GM12891 (cell line): ENCODE data around the gene PTPN2.

ENCODE experiments used
- DNase-seq: peaks from one replicate; pipeline ENCODE4 v3.0.0; 2011; ENCODE audit warnings: low spot score; ENCODE audit not compliant: insufficient read length
- FAIRE-seq: peaks from 2 replicates; lab custom pipeline; 2011; peaks lifted over from hg19 to GRCh38; lab: Jason Lieb, UNC
- PAX5 ChIP-seq: IDR thresholded peaks from 2 replicates; pipeline ENCODE4 v1.6.1; 2011; ENCODE audit warnings: low read length, moderate library complexity, mild to moderate bottlenecking; ENCODE audit not compliant: insufficient read depth, severe bottlenecking
- POLR2A ChIP-seq: IDR thresholded peaks from 2 replicates; pipeline ENCODE4 v1.6.1; 2011; ENCODE audit warnings: low read depth, low read length, control low read depth
- POLR2AphosphoS5 ChIP-seq: IDR thresholded peaks from 2 replicates; pipeline ENCODE4 v1.6.1; 2011; ENCODE audit warnings: low read depth, low read length, control low read depth
- POU2F2 ChIP-seq: IDR thresholded peaks from 2 replicates; pipeline ENCODE4 v1.6.1; 2011; ENCODE audit warnings: low read depth, mild to moderate bottlenecking, control low read depth, low read length, moderate library complexity
- SPI1 ChIP-seq: IDR thresholded peaks from 2 replicates; pipeline ENCODE4 v1.6.1; 2011; ENCODE audit warnings: low read depth, low read length, control low read depth
- TAF1 ChIP-seq: IDR thresholded peaks from 2 replicates; pipeline ENCODE4 v1.6.1; 2011; ENCODE audit warnings: low read depth, low read length, control low read depth

The PTPN2 gene

GRCh38 chr18:12844391-12844790 lies 39.6 kb downstream of the PTPN2 start:
- FAIRE-seq: no peak
- no peak for TF ChIP-seq PAX5
- TF ChIP-seq POLR2AphosphoS5: no peak
- no peak for TF ChIP-seq TAF1
- no peak for TF ChIP-seq POLR2A
- TF ChIP-seq SPI1: no peak
- no peak for TF ChIP-seq POU2F2

DNA sequence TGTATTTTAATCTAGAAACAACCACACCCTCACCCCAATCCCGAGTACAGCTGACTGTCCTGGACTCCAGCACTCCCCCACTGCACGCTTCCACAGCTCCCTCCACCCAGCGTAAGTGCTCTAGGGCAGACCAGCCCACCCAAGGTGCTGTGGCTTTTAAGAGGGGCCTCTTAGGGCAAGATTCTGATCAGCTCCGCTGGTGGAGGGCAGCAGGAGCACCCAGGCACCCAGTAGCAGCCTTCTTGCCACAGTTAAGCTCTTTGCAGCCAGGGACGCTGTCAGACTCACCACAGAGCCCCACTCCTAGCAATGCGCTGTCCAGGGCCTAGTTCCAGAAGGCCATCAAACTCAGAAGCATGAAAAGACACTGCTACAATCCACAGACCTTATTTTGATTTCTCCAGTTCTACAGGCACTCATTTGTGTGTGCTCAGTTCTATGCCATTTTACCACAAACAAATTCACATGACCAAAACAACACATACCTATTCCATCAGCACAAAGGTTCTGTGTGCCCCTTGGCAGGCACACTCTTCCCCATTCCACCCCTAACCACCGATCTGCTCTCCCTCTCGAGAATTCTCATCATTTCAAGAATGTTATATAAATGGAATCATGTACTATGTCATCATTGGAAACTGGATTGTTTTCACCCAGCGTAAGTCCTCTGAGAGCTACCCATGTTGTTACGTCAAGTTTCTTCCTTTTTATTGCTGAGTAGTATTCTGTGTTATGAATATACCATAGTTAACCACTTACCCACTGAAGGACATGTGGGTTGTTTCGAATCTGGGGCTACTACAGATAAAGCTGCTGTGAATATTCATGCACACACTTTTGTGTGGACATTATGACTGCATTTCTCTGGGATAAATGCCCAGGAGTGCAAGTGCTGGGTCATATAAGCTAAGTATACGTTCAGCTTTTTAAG lies 40.4 kb downstream of the PTPN2 start:
- no peak for TF ChIP-seq TAF1
- FAIRE-seq (no peak), DNase-seq (no peak)

More at GRCh38 chr18:12844391-12844790, 39.6 kb downstream of the PTPN2 start:
- DNase-seq: no peak

DNA sequence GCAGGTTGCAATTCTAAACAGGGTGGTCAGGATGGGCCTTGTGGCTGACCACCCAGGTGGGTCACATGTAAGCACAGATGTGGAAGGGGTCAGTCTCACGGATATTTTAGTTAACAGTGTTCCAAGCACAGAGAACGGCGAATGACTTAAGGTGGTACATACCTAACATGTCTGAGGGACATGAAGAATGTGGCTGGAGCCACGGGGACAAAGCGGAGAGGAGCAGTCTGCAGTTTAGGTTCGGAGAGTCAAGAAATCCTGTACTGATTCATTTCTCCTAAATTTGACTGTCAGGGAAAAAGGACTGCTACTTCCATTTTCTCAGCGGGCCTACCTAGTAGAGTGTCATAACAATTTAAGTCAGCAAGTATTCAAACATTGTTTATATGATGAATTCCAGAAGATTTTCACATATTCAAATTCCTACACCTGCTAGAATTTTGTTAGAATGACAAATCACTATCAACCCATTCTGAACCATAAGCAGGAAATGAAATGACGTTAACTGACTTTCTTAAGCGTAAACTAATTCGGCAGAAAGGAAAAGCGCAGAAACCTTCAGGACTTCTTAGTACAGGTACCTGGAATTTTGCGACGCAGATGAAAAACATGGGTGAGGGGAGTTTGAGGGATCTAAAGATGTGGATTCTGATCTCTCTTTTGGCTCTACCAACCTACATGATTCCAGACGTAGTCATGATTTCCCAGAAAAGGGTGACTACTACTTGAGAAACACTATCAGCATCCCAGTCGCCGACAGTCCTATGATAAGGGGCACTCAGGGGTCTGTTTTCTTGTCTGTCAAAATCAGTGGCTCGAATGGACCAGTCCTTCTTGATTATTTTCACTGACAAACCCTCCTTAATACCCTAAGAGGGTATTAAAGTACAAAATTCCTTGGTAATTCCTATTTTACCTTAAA lies 41.3 kb downstream of the PTPN2 start:
- DNase-seq (no peak), FAIRE-seq (peak; percentile 20)
- TF ChIP-seq POLR2A (no peak), TAF1 (no peak), PAX5 (no peak), POU2F2 (no peak), SPI1 (no peak), POLR2AphosphoS5 (no peak)

GRCh38 chr18:12841070-12841469 lies 43.0 kb downstream of the PTPN2 start:
- FAIRE-seq (no peak), DNase-seq (no peak)
- TF ChIP-seq TAF1: no peak
- no peak for TF ChIP-seq SPI1
- TF ChIP-seq POLR2A: no peak
- TF ChIP-seq POLR2AphosphoS5: no peak

DNA sequence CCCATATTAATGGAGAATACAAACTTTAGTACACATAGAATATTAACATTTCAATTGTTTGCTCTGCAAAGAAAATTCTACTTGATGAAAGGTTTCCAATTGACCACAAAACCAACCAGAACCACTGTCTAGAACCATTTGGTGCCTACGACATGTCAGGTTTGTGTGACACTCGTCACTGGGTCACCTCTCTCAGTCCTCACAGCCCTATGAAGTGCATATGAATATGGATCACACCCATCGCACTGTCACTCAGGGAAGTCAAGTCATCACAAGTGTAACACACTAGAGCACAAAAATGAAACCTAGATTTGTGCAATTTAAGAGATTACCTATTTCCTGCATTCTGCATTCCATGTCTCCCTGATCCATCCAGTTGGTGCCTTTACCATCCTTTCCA lies 43.7 kb downstream of the PTPN2 start:
- DNase-seq (no peak), FAIRE-seq (no peak)
- TF ChIP-seq TAF1 (no peak), SPI1 (no peak), POU2F2 (no peak), POLR2A (no peak), PAX5 (no peak), POLR2AphosphoS5 (no peak)

DNA sequence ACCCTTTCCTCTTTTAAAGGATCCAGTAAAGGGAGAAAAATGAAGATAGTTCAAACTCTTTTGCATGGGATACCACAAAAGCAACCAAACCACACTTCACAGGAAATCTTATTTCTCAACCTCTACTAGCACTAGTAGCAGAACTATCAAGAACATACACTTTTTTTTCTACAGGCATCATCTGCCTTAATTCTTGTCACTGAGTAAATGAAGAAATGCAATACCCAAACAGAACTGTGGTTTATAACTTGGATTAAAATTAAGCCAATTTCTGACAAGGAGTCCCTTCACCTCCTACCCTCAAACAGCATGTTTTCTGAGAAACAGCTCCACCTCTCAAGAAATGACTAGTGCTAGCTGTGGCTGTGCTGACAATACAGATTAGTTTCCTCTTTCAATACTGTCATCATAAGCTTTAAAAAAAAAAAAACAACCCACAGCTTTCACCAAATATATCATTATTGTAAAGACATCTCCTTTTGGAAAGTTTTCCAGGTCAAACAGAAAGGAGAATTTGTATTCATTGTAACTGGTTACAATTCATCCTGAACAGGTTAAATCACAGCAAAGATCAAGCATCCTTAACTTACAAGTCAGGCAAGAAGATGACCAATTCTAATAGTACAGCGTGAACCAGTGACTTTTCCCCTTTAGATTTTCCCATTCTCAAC lies 44.4 kb downstream of the PTPN2 start:
- peak; percentile 82 for FAIRE-seq

GRCh38 chr18:12839057-12839525 lies 44.9 kb downstream of the PTPN2 start:
- TF ChIP-seq POLR2AphosphoS5: no peak
- TF ChIP-seq SPI1: peak; percentile 86
- no peak for DNase-seq
- FAIRE-seq: no peak

More for the DNA sequence above, 44.4 kb downstream of the PTPN2 start:
- TF ChIP-seq POU2F2: no peak
- TF ChIP-seq TAF1: no peak
- TF ChIP-seq PAX5: no peak
- TF ChIP-seq POLR2A: no peak
- TF ChIP-seq POLR2AphosphoS5: no peak
- TF ChIP-seq SPI1: no peak
- no peak for DNase-seq

- FAIRE-seq (peak; percentile 77), DNase-seq (no peak)
- TF ChIP-seq SPI1 (no peak), POLR2A (no peak), POU2F2 (no peak), POLR2AphosphoS5 (no peak), TAF1 (no peak), PAX5 (no peak)
Measured at GRCh38 chr18:12838178-12838634, 45.8 kb downstream of the PTPN2 start.

DNA sequence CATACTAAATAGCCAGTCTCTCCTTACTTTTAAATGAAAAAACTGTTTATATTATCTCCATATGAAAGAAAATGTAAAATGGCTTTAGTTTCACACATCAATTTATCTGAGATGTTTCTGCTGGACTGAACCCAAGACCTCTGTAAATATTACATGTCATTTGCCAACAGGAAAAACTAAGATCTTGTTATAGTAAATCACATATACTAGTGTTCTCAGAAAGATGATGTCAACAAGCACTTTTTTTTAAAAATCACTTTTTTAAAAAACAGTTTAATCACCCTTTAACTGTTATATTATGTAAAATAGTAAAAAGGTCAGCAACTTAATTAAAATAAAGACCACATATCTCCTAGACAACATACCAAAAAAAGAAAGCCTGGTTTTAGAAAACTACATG lies 46.3 kb downstream of the PTPN2 start:
- DNase-seq: no peak
- TF ChIP-seq POLR2A: no peak
- TF ChIP-seq POU2F2: no peak
- FAIRE-seq: no peak
